GM18520 (cell line): Measurements from ENCODE around the gene ATF4.
"Not testable (repeated sequence)": the region's sequence is repeated elsewhere in the genome, so short reads cannot be mapped to it uniquely, and the experiment has no call there.

Experiments used
- ATAC-seq: cut with Tn5 transposase; IDR thresholded peaks from one replicate; pipeline ENCODE4 v1.9.1; 2021; ENCODE audit not compliant: unreplicated experiment

ATF4 gene

DNA sequence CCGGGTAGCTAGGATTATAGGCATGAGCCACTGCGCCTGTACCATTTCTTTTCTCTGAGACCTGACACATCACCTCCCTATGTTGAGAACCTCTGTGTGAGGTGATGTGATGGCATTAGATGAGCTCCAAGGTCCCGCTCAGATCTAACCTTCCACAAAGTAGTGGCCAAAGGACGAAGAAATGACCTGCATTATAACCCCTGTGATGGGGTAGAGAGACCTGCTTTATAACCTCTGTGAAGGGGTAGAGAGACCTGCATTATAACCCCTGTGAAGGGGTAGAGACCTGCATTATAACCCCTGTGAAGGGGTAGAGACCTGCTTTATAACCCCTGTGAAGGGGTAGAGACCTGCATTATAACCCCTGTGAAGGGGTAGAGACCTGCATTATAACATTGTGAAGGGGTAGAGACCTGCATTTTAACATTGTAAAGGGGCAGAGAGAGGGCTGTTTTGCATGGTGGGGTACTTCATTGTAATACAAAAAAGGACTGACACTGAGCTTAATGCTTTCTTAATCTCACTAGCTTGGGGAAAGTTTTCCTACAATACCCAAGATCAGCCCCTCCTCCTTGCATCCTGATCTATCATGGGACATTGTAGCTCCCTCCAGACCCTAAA, 9.7 kb upstream of the ATF4 start:
- no peak for ATAC-seq

DNA sequence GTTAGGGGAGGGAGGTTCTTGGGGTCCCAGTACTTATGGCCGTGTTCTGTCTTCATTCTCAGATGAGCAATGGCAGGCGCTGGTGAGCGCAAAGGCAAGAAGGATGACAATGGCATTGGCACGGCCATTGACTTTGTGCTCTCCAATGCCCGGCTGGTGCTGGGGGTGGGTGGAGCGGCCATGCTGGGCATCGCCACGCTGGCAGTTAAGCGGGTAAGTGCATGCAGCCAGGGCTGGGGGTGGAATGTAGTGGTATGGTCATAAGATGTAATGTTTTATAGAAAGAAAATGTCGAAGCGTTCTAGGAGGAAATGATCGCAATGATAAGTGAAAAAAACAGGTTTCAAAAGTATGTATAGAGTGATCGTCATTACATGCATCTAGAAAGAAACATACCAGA, 9.1 kb upstream of the ATF4 start:
- ATAC-seq = no peak

- no peak for ATAC-seq
Measured at GRCh38 chr22:39512026-39512425, 8.3 kb upstream of the ATF4 start.

DNA sequence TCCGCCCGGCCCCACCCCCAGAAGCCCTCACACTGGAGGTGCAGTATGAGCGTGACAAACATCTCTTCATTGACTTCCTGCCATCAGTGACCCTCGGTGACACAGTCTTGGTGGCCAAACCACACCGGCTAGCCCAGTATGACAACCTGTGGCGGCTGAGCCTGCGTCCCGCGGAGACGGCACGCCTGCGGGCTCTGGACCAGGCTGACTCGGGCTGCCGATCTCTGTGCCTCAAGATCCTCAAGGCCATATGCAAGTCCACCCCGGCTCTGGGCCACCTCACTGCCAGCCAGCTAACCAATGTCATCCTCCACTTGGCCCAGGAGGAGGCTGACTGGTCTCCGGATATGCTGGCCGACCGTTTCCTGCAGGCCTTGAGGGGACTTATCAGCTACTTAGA, 6.6 kb upstream of the ATF4 start:
- ATAC-seq = no peak

GRCh38 chr22:39514373-39514973, 5.9 kb upstream of the ATF4 start:
- ATAC-seq = no peak

DNA sequence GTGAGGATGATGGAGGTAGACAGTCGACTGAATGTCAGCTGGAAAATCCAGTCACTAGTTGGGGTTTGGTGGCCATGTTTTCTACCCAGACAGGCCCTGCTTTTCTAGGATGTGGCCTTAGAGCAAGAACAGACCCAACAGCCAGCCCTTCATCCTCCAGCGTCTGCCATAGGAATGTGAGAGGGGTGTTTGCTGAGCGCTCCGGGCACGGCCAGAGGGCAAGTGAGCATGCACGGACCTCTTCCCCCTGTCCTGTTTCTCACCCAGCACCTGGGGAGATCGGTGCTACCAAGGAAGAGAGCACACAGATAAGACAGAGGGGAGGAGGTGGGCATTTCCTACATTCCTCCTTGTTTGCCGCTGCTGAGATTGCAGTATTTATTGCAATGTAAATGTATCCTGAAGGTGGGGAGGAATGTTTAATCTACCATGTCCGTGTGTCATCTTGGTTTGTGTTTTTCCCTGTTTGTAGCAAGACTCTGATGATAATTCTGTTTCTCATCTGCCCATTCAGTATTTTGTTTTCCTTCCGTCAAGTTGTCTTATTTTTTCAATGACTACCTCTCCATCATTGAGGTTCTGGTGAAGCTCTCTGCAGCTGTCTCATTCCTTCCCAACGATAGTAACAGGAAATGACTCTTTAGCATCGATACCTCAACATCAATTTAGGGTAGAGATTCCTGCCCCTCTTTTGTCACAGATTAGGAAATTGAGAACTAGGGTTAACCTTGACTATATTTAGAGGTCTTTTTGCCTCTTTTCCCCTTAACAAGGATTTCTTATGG, 4.9 kb upstream of the ATF4 start:
- ATAC-seq = no peak

DNA sequence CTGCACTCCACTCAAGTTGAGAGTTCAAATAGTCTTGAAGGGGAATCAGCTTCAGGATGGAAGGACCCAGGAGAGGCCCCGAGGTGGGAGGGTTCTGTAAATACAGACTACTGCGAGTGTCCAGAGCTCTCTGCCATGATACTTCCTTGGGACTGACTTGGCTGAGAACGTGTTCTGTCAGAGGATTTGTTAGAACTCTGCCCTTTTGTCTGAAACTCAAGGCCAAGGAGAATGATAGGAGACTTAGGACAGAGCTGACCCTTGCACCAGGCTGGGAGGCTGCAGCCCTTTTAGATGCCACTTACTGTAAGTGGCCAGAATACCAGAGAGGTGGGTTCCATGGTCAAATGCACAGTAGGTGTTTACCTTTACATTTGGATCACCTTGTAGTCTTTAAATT, 2.9 kb upstream of the ATF4 start:
- ATAC-seq = no peak

- ATAC-seq = no peak
Measured at GRCh38 chr22:39518144-39518786, 2.1 kb upstream of the ATF4 start.

GRCh38 chr22:39518996-39519680, 1.2 kb upstream of the ATF4 start:
- ATAC-seq = no peak

- ATAC-seq = peak; percentile 54
Measured at GRCh38 chr22:39519681-39520225, 609 bp upstream of the ATF4 start.

- peak; percentile 15 for ATAC-seq
Measured at GRCh38 chr22:39521106-39521885, 934 bp downstream of the ATF4 start.

GRCh38 chr22:39522091-39522490, 1.7 kb downstream of the ATF4 start:
- not testable (repeated sequence) for ATAC-seq

DNA sequence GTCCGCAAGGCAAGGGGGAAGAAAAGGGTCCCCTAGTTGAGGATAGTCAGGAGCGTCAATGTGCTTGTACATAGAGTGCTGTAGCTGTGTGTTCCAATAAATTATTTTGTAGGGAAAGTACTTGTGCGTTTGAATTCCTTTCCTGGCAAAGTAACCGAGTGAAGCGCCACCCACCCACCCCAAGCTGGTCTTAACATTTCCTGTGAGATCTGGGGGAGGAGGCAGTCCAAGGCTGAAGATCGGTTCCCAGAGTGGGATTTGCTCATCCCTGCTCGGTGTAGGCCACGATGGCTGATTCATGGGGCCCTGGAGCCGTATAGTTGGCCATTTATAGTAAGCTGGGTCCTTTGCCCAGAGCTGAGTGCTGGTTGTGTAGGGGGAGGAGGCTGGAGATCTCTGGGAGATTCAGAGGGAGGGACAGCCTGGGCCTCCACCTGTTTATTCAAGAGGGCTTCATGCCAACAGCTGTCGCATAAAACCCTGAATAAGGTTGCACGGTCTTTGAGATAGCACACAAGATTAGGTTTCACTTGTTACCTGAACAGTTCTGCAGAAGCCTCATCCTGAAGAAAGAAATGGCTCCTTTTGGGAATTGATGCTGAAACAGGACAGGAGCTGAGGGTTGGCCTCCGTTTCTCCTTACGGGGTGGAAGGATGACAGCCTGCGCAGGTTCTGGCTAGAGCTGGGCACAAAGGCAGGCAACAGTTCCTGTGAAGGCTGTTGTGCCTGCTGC, 2.4 kb downstream of the ATF4 start:
- ATAC-seq = no peak

- no peak for ATAC-seq
Measured at GRCh38 chr22:39524089-39524752, 3.9 kb downstream of the ATF4 start.

GRCh38 chr22:39524753-39525657, 4.6 kb downstream of the ATF4 start:
- no peak for ATAC-seq

DNA sequence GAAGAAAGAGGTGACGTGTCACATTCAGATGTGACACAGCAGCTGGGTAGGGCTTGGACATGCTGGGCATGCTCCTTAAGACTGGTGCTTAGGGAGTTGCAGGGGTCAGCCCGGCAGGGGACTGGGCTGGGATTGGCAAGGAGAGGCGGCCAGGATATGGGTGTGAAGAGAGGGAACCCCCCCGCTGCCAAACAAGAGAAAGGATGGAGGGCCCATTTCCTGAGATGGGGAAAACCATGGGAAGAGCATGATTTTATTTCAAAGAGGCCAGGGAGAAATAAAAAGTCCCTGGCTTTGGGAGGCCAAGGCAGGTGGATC, 5.3 kb downstream of the ATF4 start:
- no peak for ATAC-seq

GRCh38 chr22:39526736-39527171, 6.4 kb downstream of the ATF4 start:
- ATAC-seq = no peak

DNA sequence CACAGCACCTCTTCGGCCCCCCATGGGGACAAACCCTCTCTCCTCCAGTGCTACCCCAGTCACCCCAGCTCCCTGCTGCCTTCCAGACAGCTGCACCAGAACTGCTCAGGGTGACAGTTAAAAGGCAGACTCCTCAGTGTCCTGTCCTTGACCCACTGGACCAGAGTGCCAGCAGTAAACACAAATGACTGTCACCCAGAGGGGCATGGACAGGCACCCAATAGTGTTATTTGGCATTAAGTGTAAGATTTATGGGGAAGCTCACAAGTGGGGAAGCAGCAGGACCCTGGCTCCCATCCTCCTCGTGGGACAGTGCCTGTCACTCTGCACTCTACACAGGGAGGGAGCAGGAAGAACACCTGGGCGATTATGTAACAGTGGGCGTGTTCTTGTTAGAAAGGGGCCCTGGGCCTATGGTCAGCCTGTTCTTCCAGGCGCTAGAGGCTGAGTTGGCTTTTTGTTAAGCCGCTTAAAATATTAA, 7.2 kb downstream of the ATF4 start:
- ATAC-seq = no peak
